HepG2 (cell line): Measurements from ENCODE around the gene SH3PXD2A.

ENCODE experiments used
- CTCF ChIP-seq: sonication (generic); formaldehyde crosslinking; IDR thresholded peaks from 2 replicates; pipeline ENCODE4 v1.5.0; 2020; ENCODE audit warnings: mild to moderate bottlenecking, missing genetic modification reagents, moderate library complexity
- GATA4 ChIP-seq: sonication (generic); IDR thresholded peaks from 2 replicates; pipeline ENCODE4 v1.6.1; 2016; ENCODE audit warnings: antibody characterized with exemption, low read depth, borderline replicate concordance
- MAZ ChIP-seq, 2 experiments: sonication (generic) in 1 of 2; formaldehyde crosslinking in 1 of 2; IDR thresholded peaks; 2 replicates each; pipeline versions ENCODE4 v1.5.0 to v1.6.1; 2012 to 2020; ENCODE audit warnings: low read depth in 2 of 2, mild to moderate bottlenecking in 2 of 2, borderline replicate concordance in 1 of 2, improper control_type of control experiment in 1 of 2, low read length in 1 of 2, missing genetic modification reagents in 1 of 2, moderate library complexity in 1 of 2
- POLR2G ChIP-seq: fragments of 200-400 bp; formaldehyde crosslinking; IDR thresholded peaks from 2 replicates; pipeline ENCODE4 v1.6.1; 2018; ENCODE audit warnings: mild to moderate bottlenecking, low read depth, low read length, moderate library complexity
- RAD21 ChIP-seq: fragments of 450-650 bp; formaldehyde crosslinking; IDR thresholded peaks from 2 replicates; pipeline ENCODE4 v1.5.0; 2020; ENCODE audit warnings: mild to moderate bottlenecking
- SMAD3 ChIP-seq: sonication (generic); formaldehyde crosslinking; IDR thresholded peaks from 2 replicates; pipeline ENCODE4 v1.4.0; 2020; ENCODE audit warnings: missing genetic modification reagents
- SP5 ChIP-seq: IDR thresholded peaks from 2 replicates; pipeline ENCODE4 v1.6.1; 2016; ENCODE audit warnings: low read depth, borderline replicate concordance
- SUZ12 ChIP-seq: fragments of 150-350 bp; IDR thresholded peaks from 2 replicates; pipeline ENCODE4 v1.6.1; 2014; ENCODE audit warnings: low read depth, low read length
- YY1 ChIP-seq: IDR thresholded peaks from 2 replicates; pipeline ENCODE4 v1.6.1; 2011; ENCODE audit warnings: low read length, low read depth, moderate library complexity, mild to moderate bottlenecking; ENCODE audit not compliant: insufficient read depth, insufficient replicate concordance
- ZNF788 ChIP-seq: sonication (generic); formaldehyde crosslinking; IDR thresholded peaks from 2 replicates; pipeline ENCODE4 v1.5.0; 2020; ENCODE audit warnings: mild to moderate bottlenecking, missing genetic modification reagents, borderline replicate concordance
- TF ChIP-seq, protein P1 (sequence below): sonication (generic); IDR thresholded peaks from 2 replicates; pipeline ENCODE4 v1.6.1; 2016; ENCODE audit warnings: low read depth, borderline replicate concordance
- TF ChIP-seq, protein P2 (sequence below), 2 experiments: IDR thresholded peaks; 2 replicates each; pipeline ENCODE4 v1.6.1; 2011 to 2012; ENCODE audit warnings: low read length in 2 of 2, borderline replicate concordance in 1 of 2, low read depth in 1 of 2, mild to moderate bottlenecking in 1 of 2, moderate library complexity in 1 of 2

DNA sequence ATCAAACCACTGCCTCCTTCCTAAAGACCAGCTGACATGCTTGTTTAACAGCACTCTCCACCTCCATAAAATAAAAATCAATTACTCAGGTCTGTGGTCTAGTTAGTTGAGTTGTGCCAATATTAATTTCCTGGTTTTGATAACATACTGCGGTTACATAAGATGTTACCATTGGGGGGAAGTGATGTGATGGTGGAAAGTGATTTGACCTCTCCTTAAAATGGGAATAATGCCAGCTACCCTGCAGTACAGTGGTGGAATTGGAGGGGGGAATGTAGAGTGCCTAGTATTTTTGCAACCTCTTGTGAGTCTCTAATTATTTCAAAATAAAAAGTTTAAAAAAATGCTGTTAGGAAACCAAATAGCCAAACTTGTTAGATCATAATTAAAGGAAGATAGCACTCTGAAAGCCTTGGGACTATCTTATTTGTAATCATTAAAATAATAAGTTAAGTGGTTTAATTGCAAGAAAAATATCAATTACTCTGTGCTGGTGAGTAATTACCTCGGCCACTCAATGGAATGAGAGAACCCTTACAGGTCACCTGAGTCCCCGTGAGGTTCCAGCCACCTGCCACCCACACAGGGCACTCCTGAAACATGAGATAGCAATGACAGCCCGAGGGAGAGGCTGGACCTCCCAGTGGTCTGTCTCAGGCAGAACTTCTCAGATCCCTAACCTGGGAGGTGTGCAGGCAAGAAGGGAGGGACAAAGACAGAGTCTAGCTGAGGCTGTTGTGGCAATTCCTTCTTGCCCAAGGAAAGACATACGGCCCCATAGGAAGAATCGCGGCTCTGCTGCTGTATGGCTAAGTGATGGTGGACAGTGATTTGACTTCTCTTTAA is 94.1 kb downstream of the SH3PXD2A start:
- no peak for TF ChIP-seq CTCF
- TF ChIP-seq SMAD3 (CRISPR knock-in tag), result no peak
- TF ChIP-seq, protein P1, sequence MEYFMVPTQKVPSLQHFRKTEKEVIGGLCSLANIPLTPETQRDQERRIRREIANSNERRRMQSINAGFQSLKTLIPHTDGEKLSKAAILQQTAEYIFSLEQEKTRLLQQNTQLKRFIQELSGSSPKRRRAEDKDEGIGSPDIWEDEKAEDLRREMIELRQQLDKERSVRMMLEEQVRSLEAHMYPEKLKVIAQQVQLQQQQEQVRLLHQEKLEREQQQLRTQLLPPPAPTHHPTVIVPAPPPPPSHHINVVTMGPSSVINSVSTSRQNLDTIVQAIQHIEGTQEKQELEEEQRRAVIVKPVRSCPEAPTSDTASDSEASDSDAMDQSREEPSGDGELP, result no peak
- TF ChIP-seq, protein P2, sequence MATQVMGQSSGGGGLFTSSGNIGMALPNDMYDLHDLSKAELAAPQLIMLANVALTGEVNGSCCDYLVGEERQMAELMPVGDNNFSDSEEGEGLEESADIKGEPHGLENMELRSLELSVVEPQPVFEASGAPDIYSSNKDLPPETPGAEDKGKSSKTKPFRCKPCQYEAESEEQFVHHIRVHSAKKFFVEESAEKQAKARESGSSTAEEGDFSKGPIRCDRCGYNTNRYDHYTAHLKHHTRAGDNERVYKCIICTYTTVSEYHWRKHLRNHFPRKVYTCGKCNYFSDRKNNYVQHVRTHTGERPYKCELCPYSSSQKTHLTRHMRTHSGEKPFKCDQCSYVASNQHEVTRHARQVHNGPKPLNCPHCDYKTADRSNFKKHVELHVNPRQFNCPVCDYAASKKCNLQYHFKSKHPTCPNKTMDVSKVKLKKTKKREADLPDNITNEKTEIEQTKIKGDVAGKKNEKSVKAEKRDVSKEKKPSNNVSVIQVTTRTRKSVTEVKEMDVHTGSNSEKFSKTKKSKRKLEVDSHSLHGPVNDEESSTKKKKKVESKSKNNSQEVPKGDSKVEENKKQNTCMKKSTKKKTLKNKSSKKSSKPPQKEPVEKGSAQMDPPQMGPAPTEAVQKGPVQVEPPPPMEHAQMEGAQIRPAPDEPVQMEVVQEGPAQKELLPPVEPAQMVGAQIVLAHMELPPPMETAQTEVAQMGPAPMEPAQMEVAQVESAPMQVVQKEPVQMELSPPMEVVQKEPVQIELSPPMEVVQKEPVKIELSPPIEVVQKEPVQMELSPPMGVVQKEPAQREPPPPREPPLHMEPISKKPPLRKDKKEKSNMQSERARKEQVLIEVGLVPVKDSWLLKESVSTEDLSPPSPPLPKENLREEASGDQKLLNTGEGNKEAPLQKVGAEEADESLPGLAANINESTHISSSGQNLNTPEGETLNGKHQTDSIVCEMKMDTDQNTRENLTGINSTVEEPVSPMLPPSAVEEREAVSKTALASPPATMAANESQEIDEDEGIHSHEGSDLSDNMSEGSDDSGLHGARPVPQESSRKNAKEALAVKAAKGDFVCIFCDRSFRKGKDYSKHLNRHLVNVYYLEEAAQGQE (IDR thresholded peaks at IDR 0.05; ENCODE audit: borderline replicate concordance in 1 of 2, low read depth in 1 of 2, low read length in 2 of 2), result no peak
- no peak for TF ChIP-seq YY1
- TF ChIP-seq SUZ12, result no peak
- TF ChIP-seq SP5 (CRISPR knock-in tag), result no peak
- TF ChIP-seq RAD21 (CRISPR knock-in tag), result no peak
- no peak for TF ChIP-seq ZNF788 (CRISPR knock-in tag)
- no peak for TF ChIP-seq POLR2G
- TF ChIP-seq MAZ (IDR thresholded peaks at IDR 0.05; ENCODE audit: borderline replicate concordance, low read depth, low read length), result no peak
- TF ChIP-seq MAZ (CRISPR knock-in tag; IDR thresholded peaks at IDR 0.05; ENCODE audit: low read depth), result no peak
- TF ChIP-seq GATA4, result no peak
